Activated T-cell treated with anti-CD3 and anti-CD28 coated beads for 48 hours (primary cell): Measurements from ENCODE around the gene PDE1A.

ENCODE experiments used
- DNase-seq: peaks from one replicate; pipeline ENCODE4 v3.0.0-alpha.2; 2020; ENCODE audit warnings: low read depth

Gene PDE1A

DNA sequence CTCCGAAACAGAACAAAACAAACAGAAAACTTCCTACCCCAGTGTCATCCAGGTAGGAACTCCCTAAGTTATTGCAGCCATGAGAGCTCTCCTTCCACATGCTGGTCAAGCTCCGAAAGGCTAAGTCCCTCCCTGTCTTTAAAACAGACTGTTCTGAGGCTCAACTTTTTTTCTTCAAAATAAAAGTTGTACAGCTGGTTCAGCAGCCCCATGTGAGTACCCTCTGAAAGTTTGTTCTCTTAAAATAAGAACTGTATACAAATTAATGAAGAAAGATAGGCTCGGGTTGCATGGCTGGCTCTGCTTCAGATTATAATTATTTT lies at the start of gene PDE1A:
Gene PDE1A, minus strand, starts transcription at position 119 of the 323 bp plus-strand sequence.
- DNase-seq: no peak

DNA sequence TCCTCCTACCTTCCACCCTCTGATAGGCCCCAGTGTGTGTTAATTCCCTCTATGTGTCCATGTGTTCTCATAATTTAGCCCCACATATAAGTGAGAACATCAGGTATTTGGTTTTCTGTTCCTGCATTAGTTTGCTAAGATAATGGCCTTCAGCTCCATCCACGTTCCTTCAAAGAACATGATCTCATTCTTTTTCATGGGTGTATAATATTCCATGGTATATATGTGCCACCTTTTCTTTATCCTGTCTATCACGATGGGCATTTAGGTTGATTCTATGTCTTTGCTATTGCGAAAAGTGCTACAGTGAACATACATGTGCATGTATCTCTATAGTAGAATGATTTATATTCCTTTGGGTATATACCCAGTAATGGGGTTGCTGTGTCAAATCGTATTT lies 46.8 kb upstream of the PDE1A start:
- no peak for DNase-seq

DNA sequence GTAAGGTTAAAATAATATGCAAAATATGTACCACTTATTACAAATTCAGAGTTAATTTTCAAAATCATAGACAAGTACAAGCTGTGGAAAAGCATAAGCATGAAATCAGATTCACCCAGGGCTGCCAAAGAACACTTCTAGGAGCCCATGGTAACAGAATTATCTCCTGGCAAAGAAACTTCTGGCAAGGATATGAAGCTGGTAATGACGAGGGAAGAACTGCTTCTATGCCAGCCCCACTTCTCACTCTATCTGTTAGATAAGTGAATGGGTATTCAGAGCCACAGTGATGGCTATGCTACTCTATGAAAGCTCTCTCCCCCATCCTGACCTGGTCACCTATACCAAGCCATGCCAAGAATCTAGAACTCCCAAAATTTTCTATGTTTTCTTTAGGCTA lies 36.9 kb upstream of the PDE1A start:
- DNase-seq: no peak

DNA sequence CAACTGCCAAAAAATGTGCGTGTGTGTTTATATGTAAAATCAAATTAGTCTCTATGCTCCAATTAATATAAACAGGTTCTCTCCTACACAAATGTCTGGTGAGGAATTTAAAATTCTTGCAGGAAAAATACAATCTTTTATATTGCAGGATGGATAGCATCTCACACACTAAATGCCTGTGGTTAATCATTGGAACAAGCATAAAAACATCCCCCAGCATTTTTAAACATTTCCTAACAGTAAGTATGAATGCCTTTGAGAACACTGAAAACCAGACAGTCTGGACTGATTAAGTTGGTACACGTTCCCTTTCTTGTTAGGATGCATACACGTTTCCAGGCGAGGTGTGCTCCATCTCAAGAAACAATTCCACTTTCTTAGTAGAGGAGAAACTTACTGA lies 29.9 kb upstream of the PDE1A start:
- DNase-seq: no peak

DNA sequence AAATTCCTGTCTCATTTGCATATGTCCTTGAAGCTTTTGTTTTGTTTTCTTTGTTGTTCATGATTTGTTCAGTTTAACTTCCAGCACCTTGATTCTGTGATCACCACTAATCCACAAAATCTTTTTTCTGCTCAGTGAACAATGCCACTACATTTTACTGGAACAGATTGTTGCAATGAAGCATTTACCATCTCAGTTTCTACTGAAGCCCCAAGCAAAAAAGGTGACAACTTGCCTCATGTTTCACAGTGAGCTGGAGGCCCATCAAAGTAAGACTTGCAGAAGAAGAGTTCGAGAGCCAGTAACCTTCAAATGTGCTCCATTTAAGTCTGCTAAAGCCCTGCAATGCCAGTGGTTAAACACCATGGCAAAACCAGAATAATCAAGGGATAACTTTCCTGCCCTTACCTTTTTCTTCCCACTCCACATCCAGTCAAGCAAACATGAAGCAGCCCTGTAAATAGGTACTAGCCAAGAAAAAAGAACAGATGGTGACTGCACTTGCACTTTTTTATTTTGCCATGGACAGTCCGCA lies 25.7 kb upstream of the PDE1A start:
- DNase-seq: no peak

DNA sequence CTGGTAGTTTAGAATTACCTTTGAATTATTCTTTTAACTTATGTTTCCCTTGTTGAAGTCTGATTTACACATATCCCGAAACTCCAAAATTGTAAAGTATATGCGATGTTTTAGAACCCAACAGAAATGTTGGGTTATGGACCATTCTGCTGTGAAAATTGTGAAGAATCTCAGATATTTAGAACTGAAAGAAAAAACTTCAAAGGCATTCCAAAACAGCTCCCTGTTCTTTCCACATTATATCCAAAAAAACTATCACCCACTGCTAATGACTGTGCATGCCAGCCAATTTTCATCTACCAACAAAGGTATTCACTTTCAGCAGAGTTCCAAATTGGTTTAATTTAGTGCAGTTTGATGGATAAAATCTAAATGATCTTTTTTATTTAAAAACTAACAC lies 21.5 kb upstream of the PDE1A start:
- no peak for DNase-seq

DNA sequence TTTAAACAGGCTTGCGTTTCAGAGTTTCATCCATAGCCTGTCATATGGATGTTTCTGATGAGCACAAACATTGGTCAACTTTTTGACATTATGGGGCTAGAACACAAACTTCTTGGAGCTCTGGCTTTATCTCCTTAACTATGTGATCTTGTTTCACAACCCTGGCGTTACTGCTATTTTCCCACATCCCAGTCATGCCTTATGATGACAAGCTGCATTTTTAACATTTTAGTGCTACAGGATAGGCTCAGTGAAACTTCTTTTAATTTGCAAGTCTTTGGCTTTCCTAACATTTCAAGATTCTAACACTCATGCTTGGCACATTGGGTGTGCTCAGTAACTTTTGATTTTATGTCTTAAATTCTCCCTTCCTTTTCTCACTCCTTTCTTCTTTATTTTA lies 21.0 kb upstream of the PDE1A start:
- DNase-seq: no peak

DNA sequence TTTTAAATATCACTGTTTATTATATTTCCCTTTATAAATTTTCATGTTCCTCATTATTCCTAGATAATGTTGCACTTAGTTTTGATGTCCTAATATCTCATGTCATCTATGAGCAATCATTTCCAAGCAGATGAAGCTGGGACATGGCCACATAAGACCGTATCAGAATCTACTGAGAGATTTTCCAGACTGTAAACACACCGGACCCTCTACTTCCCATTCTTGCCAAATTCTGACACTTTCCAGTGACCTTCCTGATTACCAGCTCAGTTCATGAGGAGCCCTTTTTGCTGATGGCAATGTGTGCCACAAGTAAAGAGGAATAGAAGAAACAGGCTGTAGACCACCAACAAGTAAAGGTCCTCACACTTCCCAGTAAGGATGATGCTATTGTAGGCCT lies 20.3 kb upstream of the PDE1A start:
- DNase-seq: no peak

DNA sequence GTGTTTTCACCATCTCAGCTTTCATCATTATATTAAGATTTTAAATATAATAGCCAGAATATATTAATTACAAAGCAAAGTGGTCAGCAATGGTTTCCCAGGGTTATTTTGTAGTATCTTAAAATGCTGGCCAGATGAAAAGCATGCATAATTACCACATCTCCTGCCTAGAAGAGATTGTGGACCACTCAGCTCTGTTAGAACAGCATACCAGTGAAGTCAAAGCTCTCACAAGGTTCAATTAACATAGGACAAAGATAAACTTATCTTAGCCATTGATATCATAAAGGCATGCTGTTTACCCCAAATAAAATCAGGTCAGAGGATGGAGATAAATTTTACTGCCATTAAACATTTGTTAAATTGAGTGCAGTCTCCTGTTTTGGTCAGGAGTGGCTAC lies 19.3 kb upstream of the PDE1A start:
- no peak for DNase-seq

DNA sequence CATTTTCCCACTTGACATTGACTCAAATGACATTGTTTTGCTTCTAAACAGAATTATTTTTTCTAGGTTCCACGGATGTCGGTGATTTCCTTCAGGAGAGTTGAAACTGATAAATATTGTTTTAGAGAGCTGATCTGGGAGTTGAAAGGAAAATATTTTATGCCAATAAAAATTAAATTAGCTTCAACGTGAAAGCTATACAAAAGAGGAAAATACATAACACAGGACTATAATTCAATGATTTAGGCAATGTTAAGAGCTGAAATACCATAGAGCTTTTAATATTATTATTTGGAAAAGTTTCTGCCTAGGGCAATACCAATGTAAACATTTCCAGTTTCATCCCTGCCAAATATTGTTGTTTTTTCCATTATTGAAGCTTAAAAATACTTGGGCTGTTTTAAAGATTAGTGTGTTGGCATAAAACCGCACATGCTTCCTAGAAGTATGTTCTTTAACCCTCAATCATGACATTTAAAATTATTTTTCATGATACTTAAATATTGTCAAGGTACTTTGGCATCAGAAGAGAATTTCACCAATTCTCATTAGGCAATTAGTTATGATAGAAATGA lies 18.6 kb upstream of the PDE1A start:
- no peak for DNase-seq

DNA sequence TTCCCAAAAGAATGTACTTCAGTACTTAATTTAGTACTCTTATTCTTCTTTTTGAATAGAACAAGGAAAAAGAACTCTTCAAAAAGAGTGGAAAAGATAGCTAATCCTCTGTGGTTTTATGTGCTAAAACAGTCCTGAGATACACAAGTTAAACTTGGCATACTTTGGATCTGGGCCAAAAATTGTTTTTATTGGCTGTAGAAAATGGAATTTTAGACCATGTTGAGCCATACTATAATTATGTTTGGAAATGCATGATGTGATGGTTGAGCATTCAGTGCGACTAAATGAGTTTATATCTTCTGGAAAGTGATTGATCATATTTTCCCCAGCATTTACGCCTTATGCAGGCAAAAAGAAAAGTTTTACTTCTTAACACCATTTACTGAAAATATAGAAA lies 18.0 kb upstream of the PDE1A start:
- no peak for DNase-seq

DNA sequence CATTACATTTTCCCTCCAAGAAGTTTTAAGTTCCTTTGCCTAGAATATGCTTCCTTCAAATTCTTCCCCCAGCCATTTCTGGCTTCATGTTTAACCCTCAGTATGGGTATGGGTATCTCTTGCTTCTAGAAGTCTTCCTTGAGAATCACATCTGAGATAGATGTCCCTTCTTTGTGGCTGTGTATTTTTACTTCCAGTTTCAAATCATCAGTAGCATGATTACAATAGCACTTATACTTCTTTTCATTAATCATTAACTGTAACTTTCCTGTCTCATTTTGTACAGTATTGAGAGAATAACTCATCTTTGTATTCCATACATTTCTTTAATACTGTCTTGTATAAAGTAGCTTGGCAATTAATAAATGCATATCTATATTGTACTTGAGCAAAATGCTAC lies 17.3 kb upstream of the PDE1A start:
- no peak for DNase-seq

DNA sequence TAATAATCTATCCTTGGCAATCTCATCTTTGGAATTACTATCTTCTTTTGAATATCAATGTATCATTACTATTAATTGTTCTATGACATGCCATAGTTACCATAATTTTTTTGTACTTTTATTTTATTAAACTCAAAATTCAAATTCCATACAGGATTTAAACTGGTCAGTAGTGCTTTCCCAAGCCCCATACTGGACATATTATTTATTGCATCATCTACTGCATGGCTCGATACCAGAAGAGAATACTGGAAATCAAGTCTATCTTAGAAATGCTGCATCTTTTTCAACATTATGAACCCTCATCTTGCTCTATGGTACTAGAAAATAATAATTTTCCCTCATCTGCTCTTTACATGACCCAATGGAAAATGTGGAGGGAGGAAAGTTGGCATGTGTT lies 9.4 kb upstream of the PDE1A start:
- no peak for DNase-seq

DNA sequence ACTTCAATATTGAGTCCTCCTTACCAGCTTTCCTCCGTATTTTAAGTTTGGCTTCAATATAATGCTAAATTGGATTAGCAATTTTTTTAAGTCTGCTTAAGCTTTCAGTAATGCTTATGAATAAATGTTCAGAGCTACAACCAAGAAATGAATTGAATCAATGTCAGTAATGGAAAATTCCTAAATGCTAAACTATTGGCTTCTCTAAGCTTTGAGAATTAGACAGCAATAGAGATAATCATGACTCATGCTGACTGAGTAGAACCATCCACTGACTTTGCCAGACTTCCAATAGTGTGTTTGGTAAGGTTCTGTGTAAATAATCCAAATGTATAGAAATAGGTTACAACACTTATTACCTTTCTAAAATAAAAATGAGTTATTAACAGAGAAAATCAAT lies 8.9 kb upstream of the PDE1A start:
- no peak for DNase-seq

DNA sequence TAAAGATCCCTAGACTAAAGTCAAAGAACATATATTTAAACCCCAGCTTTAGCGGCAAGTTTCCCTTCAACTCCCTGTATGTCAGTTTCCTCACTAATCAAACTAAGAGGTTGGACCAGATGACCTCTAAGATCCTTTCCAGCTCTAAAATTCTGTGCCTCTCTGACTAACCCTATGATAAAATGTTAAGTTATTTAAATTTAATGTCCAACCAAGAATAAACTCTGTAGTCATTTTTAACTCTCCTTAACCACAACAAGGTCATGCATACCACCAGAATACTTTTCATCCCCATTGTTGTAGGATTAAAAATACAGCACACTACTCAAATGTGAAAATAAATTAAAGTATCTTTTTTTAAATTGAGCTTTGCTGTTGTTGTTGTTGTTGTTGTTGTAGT lies 5.2 kb upstream of the PDE1A start:
- no peak for DNase-seq

DNA sequence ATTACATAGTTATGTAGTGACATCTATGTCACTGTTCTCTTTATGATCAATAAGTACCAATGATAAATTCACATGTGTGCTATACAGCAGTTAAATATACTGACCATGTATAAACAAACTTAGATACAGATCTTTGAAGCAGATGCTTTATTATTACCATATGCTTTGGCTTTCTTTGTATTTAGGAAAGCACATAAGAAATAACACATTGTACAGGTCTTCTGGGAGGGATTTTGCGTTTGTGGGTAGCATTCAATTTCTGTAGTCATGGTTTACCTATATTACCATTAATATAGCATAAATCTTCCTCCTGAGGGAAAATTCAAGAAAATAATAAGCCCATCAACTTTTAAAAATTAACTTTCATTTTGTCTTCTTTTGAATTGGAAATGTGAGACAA lies 1.6 kb upstream of the PDE1A start:
- DNase-seq: no peak

DNA sequence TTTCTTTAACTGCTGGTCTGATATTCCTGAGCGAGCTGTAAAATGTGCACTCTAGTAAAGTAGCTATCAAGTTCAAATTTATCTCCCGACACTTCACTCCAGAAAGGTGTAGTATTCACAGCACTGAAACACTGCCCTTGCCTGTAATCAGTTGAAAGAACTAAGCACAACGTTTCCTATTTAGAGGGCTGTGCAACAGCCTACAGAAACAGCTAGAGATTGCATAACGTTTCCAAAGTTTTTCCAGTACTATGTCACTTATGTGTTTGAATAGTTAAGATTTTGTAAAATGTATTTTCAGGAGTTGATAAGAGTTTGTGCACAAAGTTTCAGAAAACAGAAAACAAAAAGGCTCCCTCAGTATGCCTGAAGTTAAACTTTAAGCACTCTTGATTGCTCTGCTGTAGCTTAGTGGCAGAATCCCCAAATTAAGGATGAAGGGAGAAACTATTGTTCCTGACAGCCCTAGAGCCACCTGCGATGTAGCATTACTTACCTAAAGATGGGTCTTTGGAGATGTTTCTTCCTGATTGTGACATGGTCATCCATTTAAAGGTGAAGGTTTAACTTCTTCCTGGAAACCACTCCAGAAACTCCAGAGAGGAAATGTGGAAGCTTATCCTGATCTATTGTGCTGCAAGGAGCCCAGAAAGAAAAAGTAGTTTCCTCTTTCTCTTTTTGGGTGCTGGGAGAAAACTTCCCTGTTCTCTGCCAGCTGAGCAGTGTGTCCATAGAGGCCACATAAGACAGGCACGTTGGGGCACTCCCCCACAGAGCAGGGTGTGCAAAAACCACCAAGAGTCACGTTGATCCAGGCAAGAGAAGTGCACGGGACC lies 536 bp downstream of the PDE1A start:
- no peak for DNase-seq

DNA sequence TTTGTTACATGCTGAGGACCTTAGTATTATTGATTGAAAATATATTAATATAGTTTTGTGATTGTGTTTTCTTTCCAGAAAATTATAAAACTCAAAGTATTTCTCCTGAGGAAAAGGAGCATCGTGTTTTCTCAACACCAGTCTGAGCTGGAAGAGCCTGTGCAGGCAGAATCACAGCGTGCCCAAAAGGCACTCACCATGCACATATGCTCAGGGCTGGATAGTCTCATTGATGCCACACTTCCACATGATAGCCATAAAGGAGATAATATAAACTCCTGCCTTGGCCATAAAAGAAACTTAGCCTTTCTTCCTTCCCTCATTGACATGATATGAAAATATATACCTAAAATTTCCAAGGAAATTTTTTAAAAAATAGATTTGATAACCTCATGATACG lies 4.0 kb downstream of the PDE1A start:
- no peak for DNase-seq

DNA sequence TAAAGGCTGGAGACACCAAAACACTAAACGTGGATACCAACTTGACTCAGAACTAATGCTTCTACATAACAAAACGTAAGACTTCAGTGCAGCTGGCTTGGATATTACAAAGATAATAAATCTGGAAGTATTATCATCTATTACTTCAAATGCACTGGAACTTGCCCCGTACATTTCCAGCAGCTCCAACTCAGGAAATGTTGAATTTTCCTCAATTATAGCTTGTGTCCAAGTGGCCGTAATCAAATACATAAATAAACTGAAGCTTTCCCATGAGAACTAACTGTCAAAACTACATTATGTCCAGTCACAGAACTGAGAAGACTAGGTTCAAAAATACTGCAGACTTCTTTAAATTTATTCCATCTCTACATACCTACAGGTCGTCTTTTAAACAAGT lies 6.2 kb downstream of the PDE1A start:
- DNase-seq: no peak

DNA sequence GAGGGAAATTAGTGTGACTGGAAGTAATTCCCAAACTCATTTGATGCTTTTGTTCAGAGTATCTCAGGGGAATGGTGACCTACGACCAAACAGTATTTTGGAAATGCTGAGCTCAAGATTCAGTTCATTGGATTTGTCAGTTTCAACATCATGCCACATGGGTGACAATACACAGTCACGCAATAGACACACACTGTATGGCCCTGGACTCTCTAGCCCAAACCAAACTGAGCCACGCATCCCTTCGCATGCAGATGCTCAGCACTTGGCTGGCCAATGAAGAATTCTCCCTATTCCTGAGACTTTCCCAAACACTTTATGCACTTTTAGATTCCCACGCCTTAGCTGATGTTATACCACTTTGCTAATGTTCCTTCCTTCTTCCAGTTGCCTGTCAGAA lies 10.0 kb downstream of the PDE1A start:
- DNase-seq: no peak

DNA sequence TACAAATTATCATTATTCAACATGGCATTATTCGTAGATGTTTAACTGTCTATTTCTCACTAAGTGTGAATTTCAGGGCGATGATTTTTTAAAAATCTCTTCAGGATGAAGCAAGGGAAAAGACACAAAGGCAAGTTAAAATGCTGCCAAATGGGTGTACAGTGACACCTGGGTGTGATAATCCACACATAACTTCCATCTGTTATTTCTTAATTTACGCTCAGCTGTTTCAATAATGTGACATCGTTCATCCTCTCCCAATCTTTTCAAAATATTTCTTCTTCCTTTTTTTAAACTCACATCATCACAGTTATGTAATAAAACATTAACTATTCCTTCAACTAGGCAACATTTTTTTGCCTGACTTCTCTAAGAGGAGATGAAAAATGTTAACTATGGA lies 10.6 kb downstream of the PDE1A start:
- no peak for DNase-seq

DNA sequence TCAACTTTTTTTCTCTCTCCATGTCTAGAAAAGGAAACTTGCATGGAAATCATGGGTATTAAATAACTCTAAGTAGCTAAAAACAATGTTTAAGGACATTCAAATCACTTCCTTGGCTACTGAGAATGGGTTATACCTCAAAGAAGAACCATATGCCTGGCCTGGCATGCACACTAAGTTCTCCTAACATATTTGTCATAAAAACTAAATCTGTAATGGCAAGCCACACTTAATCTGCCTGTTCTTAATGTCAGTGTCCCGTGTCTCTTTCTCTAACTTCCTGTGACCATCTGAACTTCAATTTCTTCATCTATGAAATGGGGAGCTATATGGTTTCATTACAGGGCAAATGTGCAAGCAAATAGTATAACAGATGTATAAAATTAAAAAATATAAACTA lies 11.1 kb downstream of the PDE1A start:
- DNase-seq: no peak

DNA sequence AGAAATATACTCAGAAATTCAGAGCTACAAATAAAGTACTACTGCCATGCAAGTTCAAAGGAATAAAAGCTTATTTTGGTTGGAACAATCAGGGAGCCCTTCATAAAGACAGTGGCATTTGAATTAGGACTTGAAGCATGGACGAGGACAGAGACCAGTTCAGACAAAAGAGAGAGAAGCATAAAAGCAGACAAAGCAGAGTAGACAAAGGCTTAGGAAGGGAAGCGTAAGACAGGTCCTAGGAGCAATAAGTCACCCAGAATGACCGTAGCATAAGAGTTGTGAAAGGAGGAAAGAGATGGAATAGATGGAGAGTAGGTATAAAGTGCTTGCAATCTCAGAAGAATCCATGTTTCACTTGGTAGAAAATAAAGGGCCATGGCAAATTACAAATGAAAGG lies 14.0 kb downstream of the PDE1A start:
- no peak for DNase-seq

DNA sequence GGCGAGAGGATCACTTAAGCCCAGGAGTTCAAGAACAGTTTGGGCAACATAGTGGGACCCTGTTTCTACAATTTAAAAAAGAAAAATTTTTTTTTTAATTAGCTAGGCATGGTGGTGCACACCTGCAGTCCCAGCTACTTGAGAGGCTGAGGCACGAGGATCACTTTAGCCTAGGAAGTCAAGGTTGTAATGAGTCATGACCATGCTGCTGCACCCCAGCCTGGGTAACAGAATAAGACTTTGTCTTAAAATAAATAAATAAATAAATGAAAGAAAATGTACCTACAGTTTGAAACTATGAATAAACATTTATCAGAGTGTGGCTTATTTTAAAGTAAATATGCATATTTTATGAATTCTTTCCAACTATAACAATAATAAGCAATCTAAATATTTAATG lies 16.7 kb downstream of the PDE1A start:
- DNase-seq: no peak
